HCT116 (cell line): ENCODE data around the gene CCDC30. TPM values are rescaled to one million over a fixed set of nuclear protein-coding genes. Genes with fewer than 3 reads are reported as not detected.

Experiments used
- ATAC-seq: fragments of 200-7000 bp; cut with Tn5 transposase; 2 replicates; pipeline ENCODE4 v1.9.1; 2020; ENCODE audit warnings: mild to moderate bottlenecking, moderate library complexity
- BruUV-seq: library from RNA; stranded (reverse); fragments of 400-500 nt; replicated peaks from 2 replicates; lab custom pipeline; 2021; lab: Mats Ljungman, UMichigan
- CTCF ChIA-PET: fragments of 300-600 bp; sonication (Branson Sonifier 250); formaldehyde crosslinking; loops from one replicate; lab custom pipeline; 2021; ENCODE audit warnings: antibody characterized with exemption; lab: Charles Lee
- POLR2A ChIA-PET: fragments of 300-600, 350-600 bp; sonication (Branson Sonifier 250); formaldehyde crosslinking; loops from one replicate; lab custom pipeline; 2021; ENCODE audit warnings: antibody characterized with exemption; lab: Charles Lee
- RAD21 ChIA-PET, 2 experiments: fragments of 300-600 bp; sonication (Branson Sonifier 250); formaldehyde crosslinking; loops; one replicate each; lab custom pipeline; 2023; ENCODE audit warnings: low total read pairs in 2 of 2; ENCODE audit not compliant: uncharacterized antibody in 2 of 2, unreplicated experiment in 2 of 2, low non-redundant PET in 1 of 2; lab: Charles Lee
- DNase-seq: peaks from one replicate; pipeline ENCODE4 v3.0.0-alpha.2; 2010; ENCODE audit warnings: low read depth, low spot score
- H2AFZ ChIP-seq: fragments of 200-600 bp; shearing (Covaris generic), sonication (generic); 2 replicates; pipeline ENCODE4 v1.6.1; 2017; ENCODE audit warnings: low read depth, mixed run types, mixed read lengths, antibody characterized with exemption, low read length; ENCODE audit not compliant: poor library complexity, severe bottlenecking
- H3K27ac ChIP-seq: 2 replicates; pipeline ENCODE4 v1.5.1; 2012; ENCODE audit warnings: low read depth, low read length
- H3K27me3 ChIP-seq: fragments of 200-600 bp; sonication (generic); 2 replicates; pipeline ENCODE4 v1.6.1; 2016; ENCODE audit warnings: mixed run types, low read length, mixed read lengths; ENCODE audit not compliant: insufficient read depth
- H3K36me3 ChIP-seq, 2 experiments: fragments of 200-500 bp in 1 of 2; fragments of 200-600 bp in 1 of 2; sonication (Bioruptor generic) in 1 of 2; sonication (generic) in 1 of 2; 2 replicates each; pipeline versions ENCODE4 v1.5.1 to v1.6.1; 2014 to 2016; ENCODE audit warnings: low read length in 2 of 2, inconsistent platforms in 1 of 2, mixed read lengths in 1 of 2, mixed run types in 1 of 2; ENCODE audit not compliant: insufficient read depth in 2 of 2, control insufficient read depth in 1 of 2
- H3K4me1 ChIP-seq, 2 experiments: fragments of 200-600 bp in 1 of 2; sonication (generic) in 1 of 2; 2 replicates each; pipeline versions ENCODE4 v1.5.1 to v1.6.1; 2012 to 2017; ENCODE audit warnings: low read length in 2 of 2, inconsistent platforms in 1 of 2, mild to moderate bottlenecking in 1 of 2, mixed read lengths in 1 of 2, mixed run types in 1 of 2, moderate library complexity in 1 of 2; ENCODE audit not compliant: insufficient read depth in 2 of 2, control insufficient read depth in 1 of 2
- H3K4me2 ChIP-seq: fragments of 200-600 bp; sonication (generic); 2 replicates; pipeline ENCODE4 v1.6.1; 2017; ENCODE audit warnings: mixed run types, low read length, mixed read lengths
- H3K4me3 ChIP-seq, 2 experiments: fragments of 200-600 bp in 1 of 2; sonication (generic) in 1 of 2; replicated peaks in 1 of 2; 2 replicates each; pipeline ENCODE4 v1.5.1; 2011 to 2016; ENCODE audit warnings: low read length in 2 of 2, control low read depth in 1 of 2, low read depth in 1 of 2, mild to moderate bottlenecking in 1 of 2, mixed read lengths in 1 of 2, mixed run types in 1 of 2
- H3K79me2 ChIP-seq: fragments of 200-600 bp; sonication (generic); 2 replicates; pipeline ENCODE4 v1.6.1; 2017; ENCODE audit warnings: mild to moderate bottlenecking, mixed run types, low read length, moderate library complexity, mixed read lengths; ENCODE audit not compliant: insufficient read depth
- H3K9ac ChIP-seq: fragments of 200-600 bp; sonication (generic); 2 replicates; pipeline ENCODE4 v1.6.1; 2016; ENCODE audit warnings: low read length, mixed read lengths
- H3K9me2 ChIP-seq: fragments of 200-600 bp; sonication (generic), shearing (Covaris generic); 2 replicates; pipeline ENCODE4 v1.6.1; 2017; ENCODE audit warnings: mixed run types, mild to moderate bottlenecking, moderate library complexity; ENCODE audit not compliant: insufficient read depth
- H3K9me3 ChIP-seq, 2 experiments: fragments of 200-500 bp in 1 of 2; fragments of 200-600 bp in 1 of 2; sonication (Bioruptor generic) in 1 of 2; sonication (generic) in 1 of 2; 2 replicates each; pipeline ENCODE4 v1.6.1; 2014 to 2017; ENCODE audit warnings: low read length in 2 of 2, mixed read lengths in 2 of 2, inconsistent platforms in 1 of 2, low read depth in 1 of 2, mild to moderate bottlenecking in 1 of 2, mixed run types in 1 of 2, moderate library complexity in 1 of 2; ENCODE audit not compliant: control insufficient read depth in 1 of 2, insufficient read depth in 1 of 2
- H4K20me1 ChIP-seq: fragments of 200-600 bp; sonication (generic), shearing (Covaris generic); 2 replicates; pipeline ENCODE4 v1.6.1; 2017; ENCODE audit warnings: mixed run types, mild to moderate bottlenecking, moderate library complexity; ENCODE audit not compliant: insufficient read depth
- EGR1 ChIP-seq: IDR thresholded peaks from 2 replicates; pipeline ENCODE4 v1.6.1; 2012; ENCODE audit warnings: low read depth
- ELF1 ChIP-seq: IDR thresholded peaks from 2 replicates; pipeline ENCODE4 v1.6.1; 2012; ENCODE audit warnings: low read depth, borderline replicate concordance
- JUND ChIP-seq: IDR thresholded peaks from 2 replicates; pipeline ENCODE4 v1.6.1; 2012
- POLR2A ChIP-seq: IDR thresholded peaks from 2 replicates; pipeline ENCODE4 v1.7.0; 2011; ENCODE audit warnings: borderline replicate concordance; ENCODE audit not compliant: insufficient read depth, insufficient read length; ENCODE audit errors: extremely low read depth
- RAD21 ChIP-seq: IDR thresholded peaks from 2 replicates; pipeline ENCODE4 v1.6.1; 2012; ENCODE audit warnings: low read depth, mild to moderate bottlenecking
- SIN3A ChIP-seq: IDR thresholded peaks from 2 replicates; pipeline ENCODE4 v1.6.1; 2012; ENCODE audit warnings: low read depth
- SP1 ChIP-seq: IDR thresholded peaks from 2 replicates; pipeline ENCODE4 v1.6.1; 2012; ENCODE audit warnings: low read depth
- TCF7L2 ChIP-seq: IDR thresholded peaks from 2 replicates; pipeline ENCODE4 v1.7.0; 2011; ENCODE audit warnings: borderline replicate concordance, inconsistent platforms; ENCODE audit not compliant: insufficient read depth, insufficient read length; ENCODE audit errors: extremely low read depth
- YY1 ChIP-seq: IDR thresholded peaks from 2 replicates; pipeline ENCODE4 v1.6.1; 2011; ENCODE audit warnings: low read length, low read depth, moderate library complexity, mild to moderate bottlenecking; ENCODE audit not compliant: insufficient replicate concordance; ENCODE audit errors: extremely low read depth
- ZFX ChIP-seq: fragments of 450-650 bp; IDR thresholded peaks from 2 replicates; pipeline ENCODE4 v1.6.1; 2017
- ZNF274 ChIP-seq: fragments of 200-500 bp; sonication (Bioruptor generic); IDR thresholded peaks from 2 replicates; pipeline ENCODE4 v1.6.1; 2014; ENCODE audit warnings: mild to moderate bottlenecking, low read depth, low read length, inconsistent platforms
- intact Hi-C: fragments of 100-400 bp; cut with micrococcal nuclease; formaldehyde crosslinking; loops from 2 replicates; pipeline ENCODE4 v1.10.0; 2022
- total RNA-seq: library from RNA; stranded (reverse); gene quantifications from one replicate; pipeline ENCODE4 v1.2.1, GENCODE V29; 2021; ENCODE audit not compliant: unreplicated experiment
- TF ChIP-seq, protein P1 (sequence below): IDR thresholded peaks from 2 replicates; pipeline ENCODE4 v1.6.1; 2012
- TF ChIP-seq, protein P2 (sequence below): IDR thresholded peaks from 2 replicates; pipeline ENCODE4 v1.6.1; 2011; ENCODE audit warnings: mild to moderate bottlenecking, low read length, moderate library complexity; ENCODE audit not compliant: insufficient replicate concordance; ENCODE audit errors: extremely low read depth
- TF ChIP-seq, protein P3 (sequence below): IDR thresholded peaks from 2 replicates; pipeline ENCODE4 v1.6.1; 2012

The CCDC30 gene
- total RNA-seq, 1 experiment from 2014 or later, result 2.0 TPM

DNA sequence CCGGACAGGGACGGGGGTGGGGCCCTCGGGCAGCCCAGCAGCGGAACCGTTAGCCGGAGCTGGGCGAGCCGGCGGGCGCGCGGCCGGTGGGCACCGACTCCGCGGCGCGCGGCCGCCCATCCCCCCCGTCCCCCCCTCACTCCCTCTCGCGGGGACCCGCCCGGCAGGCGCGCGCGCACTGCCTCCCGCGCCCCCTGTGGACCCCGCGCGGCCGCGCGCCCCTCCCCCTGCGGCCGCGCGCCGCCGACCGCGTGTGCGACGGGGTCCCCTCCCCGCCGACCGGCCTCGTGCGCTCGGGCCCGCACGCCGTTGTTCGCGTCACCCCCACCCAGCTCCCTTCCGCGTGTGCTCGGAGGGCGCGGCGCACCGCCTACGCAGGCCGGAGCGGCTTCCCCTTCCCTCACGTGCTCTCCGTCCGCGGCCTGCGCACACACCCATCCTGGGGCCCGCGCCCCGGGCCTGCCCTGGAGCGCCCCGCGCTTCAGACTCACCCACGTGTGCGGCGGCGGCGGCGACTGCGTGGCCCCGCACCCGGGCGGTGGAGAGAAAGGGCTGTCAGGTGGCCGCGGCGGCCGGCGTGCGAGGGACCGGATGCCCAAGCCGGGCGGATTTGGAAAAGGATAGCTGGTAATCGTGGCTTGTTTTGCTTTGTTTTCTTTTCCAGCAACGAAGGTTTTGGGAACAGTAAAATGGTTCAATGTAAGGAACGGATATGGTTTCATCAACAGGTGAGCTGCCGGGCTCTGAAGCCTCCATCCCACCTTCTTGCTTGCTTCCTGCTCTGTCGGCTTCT lies 219.8 kb downstream of the CCDC30 start (continued):
- TF ChIP-seq SIN3A (peak; percentile 67), POLR2A (no peak), ZNF274 (no peak), JUND (no peak), TCF7L2 (peak; percentile 9), RAD21 (no peak), SP1 (no peak), ZFX (peak; percentile 84)
- TF ChIP-seq, protein P1, sequence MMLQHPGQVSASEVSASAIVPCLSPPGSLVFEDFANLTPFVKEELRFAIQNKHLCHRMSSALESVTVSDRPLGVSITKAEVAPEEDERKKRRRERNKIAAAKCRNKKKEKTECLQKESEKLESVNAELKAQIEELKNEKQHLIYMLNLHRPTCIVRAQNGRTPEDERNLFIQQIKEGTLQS, result no peak
- TF ChIP-seq, protein P2, sequence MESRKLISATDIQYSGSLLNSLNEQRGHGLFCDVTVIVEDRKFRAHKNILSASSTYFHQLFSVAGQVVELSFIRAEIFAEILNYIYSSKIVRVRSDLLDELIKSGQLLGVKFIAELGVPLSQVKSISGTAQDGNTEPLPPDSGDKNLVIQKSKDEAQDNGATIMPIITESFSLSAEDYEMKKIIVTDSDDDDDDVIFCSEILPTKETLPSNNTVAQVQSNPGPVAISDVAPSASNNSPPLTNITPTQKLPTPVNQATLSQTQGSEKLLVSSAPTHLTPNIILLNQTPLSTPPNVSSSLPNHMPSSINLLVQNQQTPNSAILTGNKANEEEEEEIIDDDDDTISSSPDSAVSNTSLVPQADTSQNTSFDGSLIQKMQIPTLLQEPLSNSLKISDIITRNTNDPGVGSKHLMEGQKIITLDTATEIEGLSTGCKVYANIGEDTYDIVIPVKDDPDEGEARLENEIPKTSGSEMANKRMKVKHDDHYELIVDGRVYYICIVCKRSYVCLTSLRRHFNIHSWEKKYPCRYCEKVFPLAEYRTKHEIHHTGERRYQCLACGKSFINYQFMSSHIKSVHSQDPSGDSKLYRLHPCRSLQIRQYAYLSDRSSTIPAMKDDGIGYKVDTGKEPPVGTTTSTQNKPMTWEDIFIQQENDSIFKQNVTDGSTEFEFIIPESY, result no peak

DNA sequence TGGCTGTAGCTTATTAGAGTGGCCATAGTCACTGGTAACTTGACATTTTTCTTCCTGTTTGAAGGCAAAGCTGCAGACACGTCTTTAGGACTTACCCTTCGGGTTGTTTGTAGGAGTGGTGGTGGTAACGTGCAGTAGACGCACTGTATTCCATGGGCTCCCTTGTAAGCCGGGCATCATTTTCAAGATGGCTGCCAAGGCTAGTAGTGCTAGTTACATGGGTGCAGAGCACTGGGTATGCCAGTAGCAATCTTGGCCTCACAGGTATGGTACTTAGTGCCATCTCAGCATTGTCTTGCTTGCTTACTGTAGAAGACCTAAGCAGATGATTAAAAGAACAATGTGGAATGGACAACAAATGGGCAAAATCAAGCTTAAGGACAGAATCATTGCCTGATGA lies 221.1 kb downstream of the CCDC30 start:
- no peaks in the 10 kb centered on the region for H3K9me3 ChIP-seq

More for the DNA sequence above, 221.1 kb downstream of the CCDC30 start:
- Histone ChIP-seq H2AFZ (no peak overlapping the region), H4K20me1 (peaks cover 55% of the 10 kb centered on the region; the same call in 1 of the 2 replicates), H3K4me2 (peak overlapping the region; percentile 78), H3K36me3 (peaks cover 16 to 47% of the 10 kb centered on the region in 2 experiments; a peak in 2 of 4 replicates), H3K27ac (peak overlapping the region; percentile 87; the same call in 1 of the 2 replicates), H3K27me3 (no peaks in the 10 kb centered on the region), H3K4me3 (peak overlapping the region; percentile 86 to 88), H3K9ac (peak overlapping the region; percentile 94), H3K9me2 (no peaks in the 10 kb centered on the region), H3K4me1 (peaks cover 11 to 35% of the 10 kb centered on the region in 2 experiments), H3K79me2 (peaks cover 81% of the 10 kb centered on the region)
- no TSS peak for BruUV-seq
- no peak for DNase-seq
- ChIA-PET POLR2A (no interaction called here), CTCF (no interaction called here), RAD21 (no interaction called here)
- TF ChIP-seq SIN3A (no peak), EGR1 (no peak), TCF7L2 (no peak), ELF1 (no peak), YY1 (peak; percentile 70)
- TF ChIP-seq, protein P3, sequence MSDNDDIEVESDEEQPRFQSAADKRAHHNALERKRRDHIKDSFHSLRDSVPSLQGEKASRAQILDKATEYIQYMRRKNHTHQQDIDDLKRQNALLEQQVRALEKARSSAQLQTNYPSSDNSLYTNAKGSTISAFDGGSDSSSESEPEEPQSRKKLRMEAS, result no peak
- TF ChIP-seq, protein P2, result no peak
- intact Hi-C loops, result no loop called here
- ATAC-seq, result no peak
